Activated naive CD4-positive, alpha-beta T cell treated with anti-CD3 and anti-CD28 coated beads, Interleukin-2, amount 10 ng/mL, durations not matched to agents 5 hours and 36 hours (primary cell): ENCODE measurements around the gene COL11A2. TPM values are rescaled to one million over a fixed set of nuclear protein-coding genes. Genes with fewer than 3 reads are reported as not detected.

Source experiments
- microRNA-seq: library from miRNA; unstranded; fragments of <30 nt; microRNA quantifications from one replicate; pipeline ENCODE4 v1.2.0, GENCODE V29; 2022; ENCODE audit warnings: borderline microRNAs expressed, borderline replicate concordance
- total RNA-seq, 2 experiments: library from RNA; stranded (reverse); gene quantifications; one replicate each; pipeline ENCODE4 v1.2.3, GENCODE V29; 2021

The COL11A2 gene
- under 1 TPM; 0.50 to 0.63 TPM for total RNA-seq

DNA sequence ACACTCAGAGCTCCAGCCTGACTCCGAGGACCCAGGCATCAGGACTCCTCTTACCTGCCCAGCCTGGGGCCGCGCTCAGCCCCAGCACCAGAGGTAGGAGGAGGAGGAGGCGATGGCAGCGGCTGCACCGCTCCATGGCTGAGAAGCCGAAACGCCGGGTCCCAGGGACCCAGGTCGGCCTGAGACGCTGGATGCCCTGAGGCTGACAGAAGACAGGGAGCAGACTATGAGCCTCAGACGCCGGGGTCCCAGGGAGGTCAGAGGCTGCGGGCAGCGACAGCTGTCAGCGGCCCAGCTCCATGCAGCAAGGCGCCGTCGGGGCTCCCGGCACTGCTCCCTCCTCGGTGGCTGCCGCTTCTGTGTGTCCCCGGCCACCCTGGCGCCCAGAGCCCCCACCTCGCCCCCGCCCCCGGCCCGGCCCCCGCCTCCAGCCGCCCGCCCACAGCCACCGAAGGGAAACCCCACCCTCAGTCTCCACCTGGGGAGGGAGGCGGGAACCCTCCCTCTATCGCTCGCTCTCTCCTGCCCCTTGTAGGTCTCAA, at the start of gene COL11A2:
TSS of gene COL11A2 (minus strand) at position 363 of the 542 bp plus-strand sequence. CDS start at position 136, 227 bp downstream.

DNA sequence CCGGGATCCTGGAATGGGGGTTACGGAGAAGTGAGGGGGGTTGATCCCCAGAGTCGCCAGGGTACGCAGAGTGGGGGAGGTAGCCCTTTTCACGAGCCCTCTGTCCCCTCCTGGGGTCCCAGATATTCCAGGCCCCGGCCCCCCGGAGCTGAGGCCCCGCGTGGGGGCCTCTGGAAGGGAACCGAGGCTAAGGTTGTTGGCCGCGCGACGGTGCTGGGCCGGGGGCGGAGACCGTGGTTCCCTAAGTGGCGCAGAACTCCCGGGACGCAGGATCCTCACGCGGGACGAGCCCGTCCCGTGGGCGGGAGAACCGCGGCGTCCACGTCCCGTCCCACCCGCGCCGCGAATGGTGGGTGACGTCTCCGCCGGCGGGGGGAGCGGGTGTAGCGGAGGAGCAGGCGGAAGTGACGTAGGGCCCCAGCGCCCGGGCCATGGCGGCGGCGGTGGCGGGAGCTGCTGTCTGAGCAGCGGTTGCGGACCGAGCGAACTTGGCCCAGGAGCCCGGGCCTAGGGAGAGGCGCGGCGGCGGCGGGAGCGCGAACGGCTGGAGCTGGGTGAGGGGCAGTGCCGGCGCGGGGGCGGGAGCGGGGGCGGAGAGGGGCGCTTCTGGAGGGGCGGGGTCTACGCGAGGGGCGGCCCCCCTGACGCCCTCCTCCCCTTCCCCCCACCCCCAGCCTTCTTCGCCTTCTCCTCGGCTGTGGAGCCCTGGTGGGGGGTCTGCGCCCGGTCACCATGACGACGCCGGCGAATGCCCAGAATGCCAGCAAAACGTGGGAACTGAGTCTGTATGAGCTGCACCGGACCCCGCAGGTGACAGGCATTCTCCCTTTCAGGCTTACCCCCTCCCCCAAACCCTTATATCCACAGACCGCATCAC, 16.1 kb upstream of the COL11A2 start, which contains the start of gene RING1:
TSS of gene RING1 (plus strand) at position 410 of the 877 bp plus-strand sequence. CDS start at position 733, 323 bp downstream.

DNA sequence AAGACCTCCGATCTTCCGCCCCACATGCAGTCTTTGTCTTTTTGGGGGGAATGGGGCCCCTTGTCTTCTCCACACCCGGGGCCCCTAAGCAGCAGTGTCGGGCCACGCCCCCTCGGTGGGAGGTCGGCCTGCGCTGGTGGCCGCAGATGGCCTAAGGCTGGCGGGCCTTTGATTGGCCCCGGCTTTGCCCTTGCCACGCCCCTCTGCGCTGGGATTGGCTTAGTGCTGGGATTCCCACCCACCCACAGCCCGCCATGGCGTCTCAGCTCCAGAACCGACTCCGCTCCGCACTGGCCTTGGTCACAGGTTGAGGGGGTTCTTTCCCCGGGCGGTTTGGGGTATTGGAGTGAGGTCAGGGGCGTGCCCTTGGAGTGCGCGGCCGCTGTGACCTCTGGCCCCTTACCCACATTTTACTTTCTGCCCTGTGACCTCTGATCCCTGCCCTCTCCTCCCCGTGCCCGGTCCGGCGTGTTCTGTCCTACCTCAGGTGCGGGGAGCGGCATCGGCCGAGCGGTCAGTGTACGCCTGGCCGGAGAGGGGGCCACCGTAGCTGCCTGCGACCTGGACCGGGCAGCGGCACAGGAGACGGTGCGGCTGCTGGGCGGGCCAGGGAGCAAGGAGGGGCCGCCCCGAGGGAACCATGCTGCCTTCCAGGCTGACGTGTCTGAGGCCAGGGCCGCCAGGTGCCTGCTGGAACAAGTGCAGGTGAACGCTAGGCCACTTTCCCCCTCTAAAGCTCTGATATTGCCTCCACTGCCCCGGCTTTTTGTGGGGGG, 12.3 kb upstream of the COL11A2 start, which contains the start of gene HSD17B8:
TSS of gene HSD17B8 (plus strand) at position 241 of the 776 bp plus-strand sequence. CDS start at position 255, 14 bp downstream.

DNA sequence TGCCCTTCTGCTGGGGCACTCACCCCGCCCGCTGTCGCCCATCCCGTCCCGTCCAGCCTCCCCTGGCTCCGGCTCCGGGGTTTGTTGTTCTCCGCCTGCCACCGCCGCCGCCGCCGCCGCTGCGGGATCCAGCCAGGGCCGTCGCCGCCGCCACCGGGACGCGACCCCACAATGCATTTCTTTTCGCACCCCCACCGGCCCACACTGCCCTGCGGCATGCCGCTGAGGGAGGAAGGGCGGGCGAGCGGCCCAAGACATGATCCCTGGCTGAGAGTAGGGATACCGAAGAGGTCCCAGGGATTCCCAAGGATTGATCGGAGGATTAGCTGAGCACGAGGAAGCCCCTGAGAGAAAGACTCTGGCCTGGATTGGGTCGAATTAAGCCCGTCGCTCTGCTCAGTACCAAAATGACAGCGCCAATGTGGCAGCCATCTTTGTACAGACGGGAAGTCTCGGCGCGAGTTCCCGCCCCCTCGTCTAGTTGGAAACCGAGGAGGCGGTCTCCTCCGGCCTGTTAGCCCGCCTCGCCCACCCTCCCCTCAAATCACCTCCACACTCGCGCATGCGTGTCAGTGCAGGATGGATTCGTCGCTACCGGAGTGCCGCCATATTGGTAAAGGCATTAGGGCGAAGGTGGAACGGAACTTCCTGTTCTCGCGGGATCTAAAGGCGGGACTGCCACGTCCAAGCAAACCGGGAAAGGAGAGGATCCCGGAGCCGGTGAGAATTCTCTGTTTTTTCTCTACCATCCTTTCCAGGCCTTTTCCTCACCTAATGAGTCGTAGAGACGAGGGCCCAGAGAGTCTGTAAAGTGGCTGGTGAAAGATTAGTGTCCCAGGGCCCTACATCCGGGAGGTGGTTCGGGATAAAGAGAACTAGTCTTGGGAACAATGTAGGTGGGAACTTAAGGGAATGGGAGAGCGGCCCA, 8.2 kb upstream of the COL11A2 start, which contains the start of the genes RXRB and SLC39A7:
TSS of gene RXRB (minus strand) at position 447 of the 928 bp plus-strand sequence. CDS start at position 258, 189 bp downstream.
TSS of gene SLC39A7 (plus strand) at position 649 of the 928 bp plus-strand sequence. CDS start 379 bp downstream, outside the sequence.

Small RNAs within 50 kb of the gene (microRNA-seq; reads per million reads assigned to microRNA genes)
- gene MIR219A1: 0.63 reads per million

Other genes with a start within 250 kb of the COL11A2 start
- 10 to 100 TPM; 23.9 to 26.2 TPM for gene HLA-DMA, start 239.4 kb downstream of the COL11A2 start, total RNA-seq
- 100 to 1,000 TPM; 272 to 275 TPM for gene BRD2, start 223.9 kb downstream of the COL11A2 start, total RNA-seq
- gene HLA-DOA, start 182.9 kb downstream of the COL11A2 start, total RNA-seq: 1 to 10 TPM; 1.2 to 2.9 TPM
- gene HLA-DPA1, start 118.8 kb downstream of the COL11A2 start, total RNA-seq: 10 to 100 TPM; 30.4 to 32.4 TPM
- 10 to 100 TPM; 19.0 to 19.2 TPM for gene HLA-DPB1, start 116.5 kb downstream of the COL11A2 start, total RNA-seq
- 10 to 100 TPM; 49.6 to 49.7 TPM for gene RXRB, start 8.2 kb upstream of the COL11A2 start, total RNA-seq
- 10 to 100 TPM; 39.6 to 41.7 TPM for gene SLC39A7, start 8.4 kb upstream of the COL11A2 start, total RNA-seq
- 10 to 100 TPM; 15.4 to 18.0 TPM for gene HSD17B8, start 12.2 kb upstream of the COL11A2 start, total RNA-seq
- gene RING1, start 16.0 kb upstream of the COL11A2 start, total RNA-seq: 10 to 100 TPM; 37.6 to 37.7 TPM
- 10 to 100 TPM; 71.8 to 76.2 TPM for gene VPS52, start 79.4 kb upstream of the COL11A2 start, total RNA-seq
- 1,000 to 10,000 TPM; 3,258 to 3,316 TPM for gene RPS18, start 79.6 kb upstream of the COL11A2 start, total RNA-seq
- gene B3GALT4, start 84.7 kb upstream of the COL11A2 start, total RNA-seq: 10 to 100 TPM; 23.3 to 23.9 TPM
- gene WDR46, start 96.8 kb upstream of the COL11A2 start, total RNA-seq: 10 to 100 TPM; 47.0 to 47.8 TPM
- 10 to 100 TPM; 55.1 to 57.3 TPM for gene PFDN6, start 97.1 kb upstream of the COL11A2 start, total RNA-seq
- 10 to 100 TPM; 52.5 to 58.6 TPM for gene RGL2, start 106.5 kb upstream of the COL11A2 start, total RNA-seq
- 100 to 1,000 TPM; 273 to 274 TPM for gene TAPBP, start 121.6 kb upstream of the COL11A2 start, total RNA-seq
- 10 to 100 TPM; 19.4 to 21.9 TPM for gene ZBTB22, start 125.3 kb upstream of the COL11A2 start, total RNA-seq
- 100 to 1,000 TPM; 108 to 111 TPM for gene DAXX, start 130.5 kb upstream of the COL11A2 start, total RNA-seq
- 100 to 1,000 TPM; 106 to 109 TPM for gene KIFC1, start 199.4 kb upstream of the COL11A2 start, total RNA-seq
- 10 to 100 TPM; 46.7 to 52.7 TPM for gene PHF1, start 218.5 kb upstream of the COL11A2 start, total RNA-seq
- gene CUTA, start 225.6 kb upstream of the COL11A2 start, total RNA-seq: 100 to 1,000 TPM; 197 to 215 TPM
- 10 to 100 TPM; 48.0 to 52.1 TPM for gene SYNGAP1, start 227.6 kb upstream of the COL11A2 start, total RNA-seq